Stimulated activated CD8-positive, alpha-beta memory T cell treated with anti-CD3 and anti-CD28 coated beads, Interleukin-12 subunit alpha, Interleukin-12 subunit beta, amount 100 ng/mL, for 24 hours (primary cell): Measurements from ENCODE around the gene DNMT3A.

ENCODE experiments used
- DNase-seq: peaks from one replicate; pipeline ENCODE4 v3.0.0-alpha.2; 2020; ENCODE audit errors: extremely low read depth

DNMT3A gene

DNA sequence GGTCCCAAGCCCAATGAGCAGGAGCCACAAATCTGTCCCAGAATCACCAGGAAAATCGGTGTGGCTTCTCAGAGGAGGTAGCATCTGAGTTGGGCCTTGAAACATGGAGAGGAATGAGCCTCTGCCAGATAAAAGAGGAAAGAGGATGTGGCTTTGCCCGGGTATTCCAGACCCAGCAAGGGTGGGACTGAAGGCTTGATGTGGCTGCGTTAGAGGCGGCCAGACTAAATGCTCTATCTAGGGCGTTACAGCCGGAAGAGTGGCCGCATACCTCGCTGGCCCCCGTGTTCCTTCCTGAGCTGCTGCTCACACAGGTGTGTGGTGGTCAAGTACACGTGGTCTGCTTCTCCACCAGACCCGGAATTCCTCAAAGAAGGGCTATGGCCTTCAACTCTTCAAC lies 139.4 kb downstream of the DNMT3A start:
- DNase-seq = no peak

DNA sequence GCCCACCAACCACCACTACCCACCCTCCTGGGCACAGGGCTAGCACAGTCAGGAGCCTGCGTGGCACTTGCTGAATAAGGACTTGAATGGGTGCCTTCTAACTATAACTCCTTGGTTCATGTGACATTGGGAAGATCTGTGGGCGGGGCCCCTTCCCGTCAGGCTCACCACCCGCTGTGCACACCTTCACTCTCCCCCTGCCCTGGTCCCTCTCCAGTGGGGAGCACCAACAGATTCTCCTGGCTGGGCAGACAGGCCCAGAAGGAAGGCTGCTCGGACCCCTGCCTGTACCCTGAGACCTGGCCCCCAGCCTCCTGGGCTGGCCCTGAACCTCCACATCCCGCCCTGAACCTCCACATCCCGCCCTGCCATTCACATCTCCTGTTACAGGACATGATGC lies 139.9 kb downstream of the DNMT3A start:
- no peak for DNase-seq

DNA sequence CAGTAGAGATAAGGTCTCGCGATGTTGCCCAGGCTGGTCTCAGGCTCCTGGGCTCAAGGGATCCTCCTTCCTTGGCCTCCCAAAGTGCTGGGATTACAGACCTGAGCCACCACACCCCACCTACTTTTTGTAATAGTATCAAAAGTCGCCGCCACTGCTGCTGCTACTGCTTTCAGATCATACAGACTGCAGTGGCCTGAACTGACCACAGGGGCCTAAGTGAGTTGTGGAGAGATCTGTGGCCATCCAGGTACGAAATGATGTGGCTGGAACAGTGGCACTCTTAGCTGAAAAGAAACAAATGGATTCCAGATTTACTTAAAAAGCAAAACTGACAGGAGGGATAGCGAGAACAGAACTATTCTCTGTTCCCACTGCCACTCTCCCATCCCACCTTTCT lies 140.5 kb downstream of the DNMT3A start:
- no peak for DNase-seq

DNA sequence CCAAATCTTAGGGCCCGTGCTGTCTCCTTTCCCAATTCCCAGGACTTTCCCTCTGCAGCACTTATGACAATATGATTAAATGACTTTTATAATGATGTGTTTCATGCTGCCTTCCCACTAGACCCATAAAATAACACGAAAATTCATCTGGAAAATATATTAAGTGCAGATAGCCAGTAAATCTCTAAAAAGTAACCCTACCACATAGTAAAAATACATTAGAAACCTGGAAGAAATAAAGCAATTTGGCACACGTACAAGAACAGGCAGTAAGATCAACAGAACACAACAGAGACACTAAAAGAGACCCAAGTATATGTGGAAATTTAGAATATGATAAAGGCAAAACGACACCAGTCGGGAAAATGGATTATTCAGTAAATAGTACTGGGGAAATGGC lies 143.1 kb downstream of the DNMT3A start:
- DNase-seq = no peak

GRCh38 chr2:25198209-25198525 lies 143.6 kb downstream of the DNMT3A start:
- no peak for DNase-seq

DNA sequence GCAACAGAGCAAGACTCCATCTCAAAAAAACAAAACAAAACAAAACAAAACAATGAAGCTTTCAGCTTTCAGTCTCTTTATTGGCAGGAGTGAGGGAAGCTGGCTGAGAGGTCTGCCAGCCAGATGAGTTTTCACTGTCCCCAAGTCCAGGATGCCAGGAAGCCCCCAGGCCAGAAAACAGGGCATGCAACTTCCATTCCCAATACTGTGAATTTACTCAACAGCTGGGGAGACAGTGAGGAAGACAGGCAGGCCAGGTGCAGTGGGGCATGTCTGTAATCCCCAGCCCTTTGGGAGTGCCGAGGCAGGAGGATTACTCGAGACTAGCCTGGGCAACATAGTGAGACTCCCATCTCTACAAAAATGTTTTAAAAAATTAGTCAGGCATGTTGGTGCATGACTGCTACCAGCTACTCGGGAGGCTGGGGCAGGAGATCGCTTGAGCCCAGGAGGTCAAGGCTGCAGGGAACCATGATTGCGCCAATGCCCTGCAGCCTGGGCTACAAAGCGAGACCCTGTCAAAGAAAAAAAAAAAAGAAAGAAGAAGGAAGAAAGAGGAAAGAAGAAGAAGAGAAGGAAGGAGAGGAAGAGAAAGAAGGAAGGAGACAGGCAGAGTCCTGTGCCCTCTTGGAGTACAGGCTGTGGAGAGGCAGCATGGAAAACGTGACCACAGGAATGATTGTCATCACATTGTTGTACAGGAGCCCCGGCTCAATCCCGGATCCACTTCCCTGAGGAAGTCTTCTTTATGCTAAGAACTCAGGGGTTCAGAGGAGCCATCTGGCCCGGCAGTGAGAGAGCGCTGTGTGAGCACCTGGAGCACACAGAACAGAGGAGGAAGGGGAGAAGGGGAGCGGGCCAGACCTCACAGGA lies 144.2 kb downstream of the DNMT3A start:
- no peak for DNase-seq

DNA sequence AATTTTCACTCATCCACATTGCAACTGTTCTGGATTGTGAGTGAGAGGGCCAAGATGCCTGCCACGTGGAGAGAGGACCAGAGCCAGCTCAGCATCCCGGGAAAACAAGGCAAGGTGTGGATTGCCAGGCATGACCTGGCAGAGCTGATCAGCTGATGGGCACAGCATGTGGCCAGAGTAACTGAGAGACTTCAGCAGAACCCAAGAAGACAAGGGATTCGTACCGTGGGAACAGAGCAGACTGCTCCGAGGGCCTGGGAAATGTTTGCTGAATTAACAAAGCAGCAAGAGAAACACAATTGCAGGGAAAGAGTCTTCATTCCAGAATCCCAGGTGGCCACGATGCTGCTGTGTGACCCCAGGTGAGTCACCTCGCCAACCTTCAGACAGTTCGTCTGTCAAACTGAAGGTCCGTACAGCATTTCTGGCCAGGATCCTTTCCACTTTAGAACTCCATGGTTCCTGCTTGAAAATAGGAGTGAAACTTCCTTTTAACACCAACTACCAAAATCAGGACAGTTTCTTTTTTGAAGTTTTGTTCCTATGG lies 147.1 kb downstream of the DNMT3A start:
- DNase-seq = no peak

GRCh38 chr2:25190536-25190935 lies 151.2 kb downstream of the DNMT3A start:
- DNase-seq = no peak

DNA sequence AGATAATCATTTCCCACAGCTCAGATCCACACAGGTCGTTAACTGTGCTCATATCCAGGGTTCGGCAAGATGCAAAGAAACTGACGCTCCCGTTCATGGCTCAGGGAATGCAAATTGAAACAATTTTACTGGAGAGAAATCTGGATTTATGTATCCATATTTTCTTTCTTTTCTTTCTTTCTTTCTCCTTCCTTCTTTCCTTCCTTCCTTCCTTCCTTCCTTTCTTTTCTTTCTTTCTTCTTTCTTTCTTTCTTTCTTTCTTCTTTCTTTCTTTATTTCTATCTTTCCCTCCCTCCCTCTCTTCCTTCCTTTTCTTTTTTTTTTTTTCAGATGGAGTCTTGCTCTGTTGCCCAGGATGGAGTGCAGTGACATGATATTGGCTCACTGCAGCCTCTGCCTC lies 153.3 kb downstream of the DNMT3A start:
- DNase-seq = no peak

DNA sequence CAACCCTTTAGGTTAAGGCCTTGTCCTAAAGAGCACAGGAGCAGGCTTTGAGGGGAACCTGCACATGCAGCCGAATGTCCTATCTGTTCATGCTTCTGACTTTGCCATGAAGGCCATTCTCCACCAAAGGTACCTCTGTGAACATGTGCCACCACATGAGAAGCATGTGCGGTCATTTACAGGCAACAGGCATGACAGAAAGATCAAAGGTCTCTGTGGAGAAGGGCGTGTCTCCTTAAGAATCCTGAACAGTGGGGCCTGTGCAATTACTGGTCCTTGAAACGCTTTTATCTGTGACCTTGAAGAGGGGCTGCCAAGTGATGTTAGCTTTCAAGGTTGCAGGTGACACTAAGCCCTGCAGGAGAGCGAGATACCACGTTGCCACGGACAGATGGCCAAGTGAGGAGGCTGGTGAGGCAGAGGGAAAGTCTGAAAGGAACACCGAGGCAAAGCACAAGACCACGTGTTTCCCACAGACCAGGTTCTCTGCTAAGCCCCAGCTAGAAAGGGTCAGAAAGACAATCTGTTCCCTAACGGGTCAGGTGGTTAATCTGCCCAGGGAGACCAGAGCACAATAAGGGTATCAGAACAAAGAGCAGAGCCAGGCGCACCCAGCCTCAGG lies 153.9 kb downstream of the DNMT3A start:
- no peak for DNase-seq

- no peak for DNase-seq
These were observed 157.5 kb downstream of the DNMT3A start for GRCh38 chr2:25184254-25184653.

DNA sequence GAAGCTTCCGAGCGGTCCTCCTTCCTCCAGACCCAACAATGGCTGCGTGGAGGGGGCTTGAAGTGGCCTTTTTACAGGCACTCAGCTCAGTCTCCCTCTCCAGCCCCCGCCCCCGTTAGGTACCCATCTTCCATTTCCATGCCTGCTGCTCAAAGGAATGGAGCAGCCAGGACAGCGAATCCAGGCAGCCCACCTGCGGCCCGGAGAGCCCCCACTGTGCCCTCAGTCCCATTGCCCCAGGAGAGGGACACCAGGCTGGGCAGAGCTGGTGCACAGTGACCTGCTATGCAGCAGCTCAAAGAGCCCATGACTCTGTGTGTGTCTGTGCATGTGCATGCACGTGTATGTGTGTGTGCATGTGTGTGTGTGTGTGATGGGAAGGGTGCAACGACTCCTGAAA lies 162.7 kb downstream of the DNMT3A start:
- DNase-seq = no peak
